ENCODE results near the gene DOLPP1. TPM values are rescaled to one million over a fixed set of nuclear protein-coding genes. Genes with fewer than 3 reads are reported as not detected.

Gene DOLPP1
- polyA plus RNA-seq, 6 donors from 2014 or later = 3.2 to 9.7 (median 6.4) TPM

GRCh38 chr9:129053020-129053419 lies 27.9 kb upstream of the DOLPP1 start:
- H3K9me3 Mint-ChIP-seq = no peaks in the 10 kb centered on the region
- H3K4me3 Mint-ChIP-seq = no peak overlapping the region
- H3K27me3 Mint-ChIP-seq = no peaks in the 10 kb centered on the region
- peaks cover 0 to 7% of the 10 kb centered on the region in 2 donors for H3K36me3 Mint-ChIP-seq
- no peak for DNase-seq
- H3K27ac Mint-ChIP-seq = no peak overlapping the region
- ATAC-seq (ENCODE audit: low read depth in 2 of 2) = no peak
- peaks cover 0 to 4% (median 0%) of the 10 kb centered on the region in 3 donors for H3K4me1 Mint-ChIP-seq

- H3K27me3 Mint-ChIP-seq = no peaks in the 10 kb centered on the region
- ATAC-seq (ENCODE audit: low read depth in 2 of 2) (no peak), DNase-seq (no peak)
- H3K4me3 Mint-ChIP-seq = no peak overlapping the region
- H3K9me3 Mint-ChIP-seq = no peaks in the 10 kb centered on the region
- peaks cover 0 to 7% of the 10 kb centered on the region in 2 donors for H3K36me3 Mint-ChIP-seq
- peak overlapping the region in 1 of 6 donors; percentile 51 for H3K27ac Mint-ChIP-seq
- H3K4me1 Mint-ChIP-seq = peaks cover 0 to 4% (median 0%) of the 10 kb centered on the region in 3 donors
These were observed 26.6 kb upstream of the DOLPP1 start for GRCh38 chr9:129054163-129054851.

- no peaks in the 10 kb centered on the region for H3K27me3 Mint-ChIP-seq
These were observed 21.7 kb upstream of the DOLPP1 start for GRCh38 chr9:129058965-129059795.

GRCh38 chr9:129059796-129060785 lies 20.8 kb upstream of the DOLPP1 start:
- H3K9me3 Mint-ChIP-seq = no peaks in the 10 kb centered on the region
- no peak for DNase-seq
- H3K27ac Mint-ChIP-seq = no peak overlapping the region
- peaks cover 0 to 6% of the 10 kb centered on the region in 2 donors for H3K36me3 Mint-ChIP-seq
- no peaks in the 10 kb centered on the region for H3K4me1 Mint-ChIP-seq
- no peaks in the 10 kb centered on the region for H3K27me3 Mint-ChIP-seq
- no peak for ATAC-seq (ENCODE audit: low read depth in 2 of 2)
- H3K4me3 Mint-ChIP-seq = no peak overlapping the region

More at GRCh38 chr9:129058965-129059795, 21.7 kb upstream of the DOLPP1 start:
- Mint-ChIP-seq H3K9me3 (no peaks in the 10 kb centered on the region), H3K4me3 (no peak overlapping the region), H3K27ac (no peak overlapping the region), H3K36me3 (peaks cover 6% of the 10 kb centered on the region in 2 donors), H3K4me1 (peaks cover 0 to 4% (median 0%) of the 10 kb centered on the region in 3 donors)
- ATAC-seq (ENCODE audit: low read depth in 2 of 2) (no peak), DNase-seq (no peak)

GRCh38 chr9:129060991-129061390 lies 19.9 kb upstream of the DOLPP1 start:
- Mint-ChIP-seq H3K27me3 (no peaks in the 10 kb centered on the region), H3K36me3 (peaks cover 0 to 6% of the 10 kb centered on the region in 2 donors), H3K9me3 (no peaks in the 10 kb centered on the region), H3K4me1 (no peaks in the 10 kb centered on the region), H3K4me3 (no peak overlapping the region), H3K27ac (peak overlapping the region in 1 of 6 donors; percentile 1)
- ATAC-seq (ENCODE audit: low read depth in 2 of 2) (no peak), DNase-seq (no peak)

- H3K9me3 Mint-ChIP-seq = no peaks in the 10 kb centered on the region
- peaks cover 0 to 6% of the 10 kb centered on the region in 2 donors for H3K36me3 Mint-ChIP-seq
- ATAC-seq (ENCODE audit: low read depth in 2 of 2) (no peak), DNase-seq (no peak)
- H3K4me1 Mint-ChIP-seq = peaks cover under 1 to 1% (median under 1%) of the 10 kb centered on the region in 3 donors
- no peak overlapping the region for H3K4me3 Mint-ChIP-seq
- no peak overlapping the region for H3K27ac Mint-ChIP-seq
- H3K27me3 Mint-ChIP-seq = no peaks in the 10 kb centered on the region
These were observed 17.9 kb upstream of the DOLPP1 start for GRCh38 chr9:129063061-129063460.

- H3K9me3 Mint-ChIP-seq = no peaks in the 10 kb centered on the region
- DNase-seq (no peak), ATAC-seq (ENCODE audit: low read depth in 2 of 2) (no peak)
- peaks cover 14 to 16% (median 14%) of the 10 kb centered on the region in 3 donors for H3K4me1 Mint-ChIP-seq
- H3K27me3 Mint-ChIP-seq = no peaks in the 10 kb centered on the region
- H3K4me3 Mint-ChIP-seq = no peak overlapping the region
- peaks cover 0 to 6% of the 10 kb centered on the region in 2 donors for H3K36me3 Mint-ChIP-seq
- no peak overlapping the region for H3K27ac Mint-ChIP-seq
These were observed 16.4 kb upstream of the DOLPP1 start for GRCh38 chr9:129064499-129064908.

- H3K4me1 Mint-ChIP-seq = peaks cover 19 to 38% (median 31%) of the 10 kb centered on the region in 3 donors
- ATAC-seq (ENCODE audit: low read depth in 2 of 2) (no peak), DNase-seq (no peak)
- H3K27me3 Mint-ChIP-seq = no peaks in the 10 kb centered on the region
- H3K9me3 Mint-ChIP-seq = no peaks in the 10 kb centered on the region
- peaks cover 0 to 6% of the 10 kb centered on the region in 2 donors for H3K36me3 Mint-ChIP-seq
- peak overlapping the region in 5 of 6 donors; percentile 84 to 96 (median 94) for H3K27ac Mint-ChIP-seq
- peak overlapping the region in 6 of 8 donors; percentile 61 to 87 (median 83) for H3K4me3 Mint-ChIP-seq
These were observed 12.8 kb upstream of the DOLPP1 start for GRCh38 chr9:129068110-129068509.

GRCh38 chr9:129068990-129069861 lies 11.7 kb upstream of the DOLPP1 start:
- ATAC-seq (ENCODE audit: low read depth in 2 of 2) (peak; percentile 100), DNase-seq (peak; percentile 84)
- Mint-ChIP-seq H3K27ac (peak overlapping the region; percentile 84 to 96 (median 94)), H3K4me3 (peak overlapping the region; percentile 61 to 94 (median 84)), H3K36me3 (no peaks in the 10 kb centered on the region), H3K27me3 (no peaks in the 10 kb centered on the region), H3K4me1 (peaks cover 19 to 38% (median 31%) of the 10 kb centered on the region in 3 donors), H3K9me3 (no peaks in the 10 kb centered on the region)

GRCh38 chr9:129069862-129070641 lies 10.9 kb upstream of the DOLPP1 start:
- H3K4me1 Mint-ChIP-seq = peaks cover 19 to 38% (median 31%) of the 10 kb centered on the region in 3 donors
- no peaks in the 10 kb centered on the region for H3K27me3 Mint-ChIP-seq
- ATAC-seq (ENCODE audit: low read depth in 2 of 2) (no peak), DNase-seq (no peak)
- H3K36me3 Mint-ChIP-seq = no peaks in the 10 kb centered on the region
- H3K9me3 Mint-ChIP-seq = no peaks in the 10 kb centered on the region
- peak overlapping the region; percentile 61 to 94 (median 84) for H3K4me3 Mint-ChIP-seq
- peak overlapping the region in 2 of 6 donors; percentile 94 to 96 for H3K27ac Mint-ChIP-seq

GRCh38 chr9:129070696-129071525 lies 10.0 kb upstream of the DOLPP1 start:
- DNase-seq (no peak), ATAC-seq (ENCODE audit: low read depth in 2 of 2) (no peak)
- H3K36me3 Mint-ChIP-seq = no peaks in the 10 kb centered on the region
- peak overlapping the region in 1 of 8 donors; percentile 53 for H3K4me3 Mint-ChIP-seq
- peaks cover 19 to 38% (median 31%) of the 10 kb centered on the region in 3 donors for H3K4me1 Mint-ChIP-seq
- H3K27me3 Mint-ChIP-seq = no peaks in the 10 kb centered on the region
- H3K9me3 Mint-ChIP-seq = no peaks in the 10 kb centered on the region
- peak overlapping the region in 2 of 6 donors; percentile 24 to 42 for H3K27ac Mint-ChIP-seq
